GM18907 (cell line): ENCODE measurements around the gene ITM2C.

Experiments used
- ATAC-seq: cut with Tn5 transposase; IDR thresholded peaks from one replicate; pipeline ENCODE4 v1.9.1; 2021; ENCODE audit warnings: mild to moderate bottlenecking, moderate library complexity; ENCODE audit not compliant: unreplicated experiment

ITM2C gene

DNA sequence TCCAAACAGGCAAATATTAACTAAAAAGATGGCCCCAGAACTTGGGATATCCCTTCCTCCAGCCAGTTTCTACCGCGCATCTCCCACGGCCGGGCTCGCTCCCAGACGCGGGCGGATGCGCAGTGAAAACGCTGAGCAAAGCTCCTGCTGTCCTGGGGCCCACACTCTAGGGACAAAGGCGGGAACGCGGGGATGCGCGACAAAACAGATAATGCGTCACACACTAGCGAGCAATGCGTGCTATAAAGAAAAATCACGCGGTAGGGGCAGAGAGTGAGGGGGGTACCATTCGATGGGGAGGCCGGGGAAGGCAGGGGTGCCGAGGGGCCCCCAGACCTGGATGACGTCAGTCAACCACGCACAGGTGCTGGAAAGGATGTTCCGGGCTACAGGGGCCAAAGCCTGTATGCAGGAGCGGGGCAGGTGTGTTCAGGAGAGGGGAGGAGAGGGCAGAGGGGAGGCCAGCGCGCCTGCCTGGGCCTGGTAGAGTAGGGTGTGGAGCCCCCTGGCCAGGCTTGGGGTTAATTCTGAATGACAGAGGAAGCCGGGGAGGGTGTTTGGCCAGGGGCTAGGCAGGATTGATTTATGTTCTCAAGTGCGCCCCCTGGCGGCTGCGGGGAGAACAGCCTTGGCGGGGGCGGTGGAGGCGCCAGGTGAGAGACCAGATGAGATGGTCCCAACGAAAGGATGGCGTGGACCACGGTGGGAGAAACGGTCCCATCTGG is 14.9 kb upstream of the ITM2C start:
- no peak for ATAC-seq

DNA sequence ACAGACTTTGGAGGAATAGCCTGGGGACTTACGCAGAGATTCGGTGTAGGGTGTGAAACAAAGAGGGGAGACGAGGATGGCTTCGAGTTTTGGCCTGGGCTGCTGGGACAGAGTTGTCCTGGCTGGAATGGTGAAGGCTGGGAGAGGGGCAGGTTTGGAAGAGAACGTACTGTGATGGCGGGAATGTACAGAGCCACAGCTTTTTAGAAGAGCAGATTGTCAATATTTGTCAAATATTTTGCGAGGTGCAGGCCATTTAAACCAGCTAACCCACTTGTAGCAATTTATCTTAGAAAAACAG is 14.4 kb upstream of the ITM2C start:
- ATAC-seq, result no peak

DNA sequence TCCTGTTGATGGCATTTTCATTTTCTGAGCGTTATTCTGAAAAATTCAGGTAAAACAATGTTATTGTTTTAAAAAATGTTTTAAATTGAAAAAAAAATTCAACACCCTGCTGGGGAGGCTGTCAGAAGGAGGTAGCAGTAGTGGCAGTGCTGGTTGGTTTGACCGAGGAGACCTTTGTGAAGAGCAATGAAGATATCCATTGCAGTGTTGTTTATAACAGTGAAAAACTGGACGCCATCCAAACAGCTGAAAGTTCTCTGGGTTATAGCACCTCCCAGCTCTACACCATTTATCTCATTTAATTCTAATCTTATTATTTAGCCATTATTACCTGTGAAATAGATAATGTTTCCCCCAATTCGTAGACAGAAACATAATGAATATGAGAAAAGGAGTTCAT is 12.6 kb upstream of the ITM2C start:
- no peak for ATAC-seq

DNA sequence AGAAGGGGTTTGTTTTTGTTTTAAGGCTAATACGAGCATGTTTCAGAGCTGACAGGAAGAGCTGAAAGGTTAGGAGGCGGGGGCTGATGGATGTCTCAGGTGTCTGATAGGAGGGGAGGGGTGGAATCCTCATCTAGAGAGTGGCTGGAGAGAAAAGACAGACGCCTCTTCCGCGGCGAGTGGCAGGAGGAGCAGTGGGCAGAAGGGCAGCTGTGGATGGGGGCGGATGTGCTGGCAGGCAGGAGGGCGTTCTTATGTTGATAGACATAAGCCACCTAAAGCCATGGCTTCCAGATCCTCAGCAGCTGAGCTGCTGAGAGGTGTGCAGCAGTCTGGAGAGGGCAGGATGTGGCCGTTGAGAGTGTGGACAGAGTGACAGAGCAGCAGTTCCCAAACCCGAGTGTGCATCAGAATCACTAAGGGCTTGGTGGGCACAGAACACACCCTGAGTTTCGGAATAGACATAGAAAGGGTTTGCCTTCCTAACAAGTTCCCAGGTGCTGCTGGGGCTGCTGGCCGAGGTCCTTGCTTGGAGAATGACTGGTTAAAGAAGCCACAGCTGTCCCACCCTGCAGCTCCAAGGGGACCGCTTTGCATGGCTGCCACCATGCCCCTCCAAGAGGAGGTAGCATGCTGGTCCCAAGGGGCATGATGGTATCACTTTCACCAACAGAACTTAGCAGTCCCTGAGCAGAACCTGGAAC is 3.0 kb upstream of the ITM2C start:
- no peak for ATAC-seq

DNA sequence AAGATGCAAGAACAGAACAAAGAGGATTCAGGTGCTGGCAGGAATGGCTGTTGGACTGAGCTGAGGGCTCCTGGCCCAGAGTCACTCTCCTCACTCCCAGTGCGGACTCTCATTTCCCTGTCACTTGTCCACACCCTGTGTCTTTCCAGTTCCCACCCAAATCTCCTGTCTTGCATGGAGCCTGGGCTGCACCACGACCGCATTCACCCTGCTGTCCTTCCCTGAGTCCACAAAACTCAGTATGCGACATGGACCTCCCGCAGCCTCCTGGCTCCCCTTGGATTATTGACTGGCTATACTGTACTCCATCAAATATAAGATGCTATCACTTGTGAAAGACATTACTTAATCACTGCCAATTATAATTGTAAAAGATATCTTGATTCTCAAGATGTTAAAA is 2.5 kb upstream of the ITM2C start:
- ATAC-seq, result no peak

DNA sequence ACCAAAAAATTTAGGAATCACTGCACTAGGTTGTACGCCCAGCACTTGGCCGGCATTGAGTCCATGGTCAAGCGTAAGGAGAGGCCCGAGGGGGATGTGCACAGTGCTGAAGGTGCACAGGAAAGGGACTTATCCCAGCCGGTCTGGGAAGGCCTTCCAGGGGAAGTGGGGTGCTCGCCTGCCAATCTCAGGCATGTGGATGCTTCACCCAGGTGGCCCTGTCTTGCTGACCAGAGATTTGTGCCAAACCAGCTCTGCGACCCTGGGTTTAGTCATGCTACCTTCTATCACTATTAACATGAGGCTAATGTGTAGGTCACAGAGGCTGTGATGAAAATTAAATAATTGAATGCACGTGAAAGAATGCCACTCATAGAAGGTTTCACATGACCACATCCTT is 1.7 kb upstream of the ITM2C start:
- no peak for ATAC-seq

DNA sequence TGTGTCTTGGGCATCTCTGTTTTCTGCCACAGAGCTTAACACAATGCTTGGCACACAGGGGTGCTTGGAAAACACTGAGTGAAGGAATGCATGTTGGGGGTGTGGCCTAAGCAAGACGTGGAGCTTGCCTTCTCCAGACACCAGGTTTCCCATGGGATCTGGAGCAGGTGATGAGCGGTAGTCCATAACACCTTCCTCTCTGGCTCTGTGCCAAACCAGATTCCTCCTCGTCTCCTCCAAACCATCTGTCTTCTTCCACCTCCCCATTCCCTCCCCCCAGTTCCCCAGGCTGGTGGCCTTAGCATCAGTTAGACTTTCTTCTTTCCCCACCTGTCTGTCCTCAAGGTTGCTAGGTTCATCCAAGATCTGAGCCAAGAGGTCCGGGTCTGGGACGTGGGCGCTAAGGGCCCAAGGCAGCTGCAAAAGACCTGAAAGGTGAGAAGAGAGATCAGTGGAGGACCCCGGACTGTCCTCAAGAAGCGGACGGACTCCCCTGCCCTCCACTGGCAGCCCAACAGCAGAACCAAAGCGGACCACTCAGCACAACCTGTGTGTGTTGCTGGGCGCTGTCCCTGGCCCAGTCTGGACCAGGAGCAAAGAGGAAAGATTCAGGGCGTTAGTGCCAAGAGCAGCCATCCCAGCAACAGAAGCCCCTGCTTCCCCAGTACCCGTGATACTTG is 1.2 kb upstream of the ITM2C start:
- no peak for ATAC-seq

DNA sequence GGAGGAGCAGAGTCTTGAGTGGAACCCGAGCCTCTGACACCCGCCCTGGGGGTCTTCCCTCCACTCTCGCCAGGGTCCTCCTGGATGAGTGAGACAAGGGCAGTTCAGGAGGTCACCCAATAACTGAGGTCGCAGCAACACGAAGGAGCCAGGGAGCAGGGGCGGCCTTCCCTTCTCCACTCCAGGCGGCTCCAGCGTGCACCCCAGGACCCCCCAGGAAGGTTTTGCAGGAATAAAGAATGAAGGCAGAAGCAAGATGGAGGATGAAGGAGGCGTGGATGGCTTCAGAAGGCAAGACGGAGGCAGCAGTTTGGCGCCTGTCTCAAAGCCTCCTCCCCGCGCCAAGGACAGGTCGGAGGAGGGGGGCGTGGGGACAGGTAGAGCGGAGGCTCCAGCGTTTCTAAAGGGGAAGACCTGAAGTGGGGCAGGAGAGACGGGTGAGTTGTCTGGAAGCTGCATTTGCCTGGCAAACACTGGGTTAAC is 579 bp upstream of the ITM2C start:
- no peak for ATAC-seq

DNA sequence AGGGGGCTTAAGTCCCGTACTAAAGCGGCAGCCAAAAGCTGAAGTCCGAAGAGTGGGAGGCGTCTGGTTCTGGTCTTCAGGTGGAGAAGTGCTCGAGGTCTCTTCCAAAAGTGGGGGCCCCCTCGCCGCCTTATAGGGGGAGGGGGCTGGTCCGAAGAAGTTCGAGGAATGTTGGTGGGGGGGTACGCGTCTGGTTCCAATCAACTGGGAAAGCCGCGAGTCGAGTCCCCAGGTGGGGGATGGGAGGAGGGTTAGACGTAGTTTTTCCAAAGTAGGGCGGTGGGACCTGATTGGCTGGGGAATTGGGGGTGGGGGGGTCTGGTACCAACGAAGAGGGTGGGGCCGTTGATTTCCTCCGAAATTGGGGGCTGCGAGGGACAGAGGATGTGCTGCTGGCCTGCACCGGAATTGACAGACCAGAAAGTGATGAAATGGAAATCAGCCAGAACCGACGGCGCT is 594 bp downstream of the ITM2C start:
- ATAC-seq, result no peak

GRCh38 chr2:230865766-230866755 is 1.3 kb downstream of the ITM2C start:
- ATAC-seq, result no peak

DNA sequence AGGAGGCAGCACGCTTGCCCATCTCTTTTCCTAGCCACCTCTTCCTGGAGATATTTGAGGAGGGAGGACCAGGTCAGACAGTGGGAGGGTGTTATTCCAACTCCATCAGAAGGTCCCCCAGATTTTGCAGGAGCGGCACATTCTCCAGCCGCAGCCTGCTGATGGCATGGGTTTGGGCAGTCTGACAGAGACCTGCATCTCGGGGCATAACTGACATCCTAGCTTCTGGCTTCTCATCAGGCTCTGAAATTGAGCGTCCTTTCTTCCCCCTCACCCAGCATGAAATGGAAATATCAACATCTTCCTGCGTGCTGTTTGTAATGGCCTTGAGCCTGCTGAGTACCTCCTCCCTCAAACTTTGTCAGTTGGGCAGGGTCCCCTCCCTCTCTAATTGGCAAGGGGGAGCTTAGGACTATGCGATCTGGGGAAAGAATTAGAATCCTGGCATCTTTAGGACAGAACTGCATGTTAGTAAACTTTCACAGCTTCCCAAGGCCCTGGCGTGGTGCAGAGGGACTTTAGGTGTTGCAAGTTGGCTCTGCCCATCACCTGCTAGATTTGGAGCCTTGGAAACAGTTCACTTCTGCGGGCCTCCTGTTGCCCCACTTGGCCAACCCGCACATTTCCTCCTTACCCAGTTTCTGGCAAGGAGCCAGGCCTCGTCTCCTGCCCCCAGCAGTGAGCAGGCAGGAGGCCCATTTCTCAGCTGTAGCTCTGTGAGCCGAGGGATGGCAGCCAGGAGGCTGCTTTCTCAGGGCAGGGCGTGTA is 2.2 kb downstream of the ITM2C start:
- ATAC-seq, result no peak

DNA sequence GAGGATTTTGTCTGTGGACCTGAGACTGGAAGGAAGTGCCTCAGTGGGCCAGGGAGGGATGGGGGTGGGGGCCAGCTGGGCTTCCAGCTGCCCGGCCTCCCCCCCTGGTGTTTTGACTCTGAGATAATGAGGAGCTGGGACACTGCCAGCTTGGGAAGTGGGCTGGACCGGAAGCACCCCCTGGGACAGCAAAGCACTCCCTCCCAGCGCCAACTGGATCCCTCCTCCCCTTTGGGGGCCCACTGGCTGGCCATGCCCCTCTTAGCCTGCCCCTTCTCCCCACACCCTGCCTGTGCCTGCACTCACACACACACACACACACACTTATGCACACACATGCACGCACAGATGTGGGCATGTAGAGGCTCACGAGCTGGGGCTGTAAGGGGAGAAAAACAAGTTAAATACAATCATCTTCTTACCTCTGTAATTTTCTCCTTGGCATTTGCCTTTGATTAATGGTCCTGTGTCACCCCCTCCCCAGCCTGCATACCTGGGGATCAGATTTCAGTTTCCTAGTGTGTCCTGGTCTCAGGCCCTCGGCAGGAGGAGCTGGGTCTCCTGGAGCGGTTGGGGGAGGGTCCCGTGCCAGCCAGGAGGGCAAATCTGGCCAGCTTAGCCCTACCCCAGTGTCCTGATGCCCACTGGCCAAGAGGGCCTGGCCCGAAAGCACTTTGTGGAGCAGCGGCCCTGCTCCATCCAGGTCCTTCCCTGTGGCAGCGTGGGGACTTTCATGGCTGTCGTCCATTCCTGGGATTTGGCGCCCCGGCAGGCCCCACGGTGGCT is 3.6 kb downstream of the ITM2C start:
- no peak for ATAC-seq

- no peak for ATAC-seq
Measured at GRCh38 chr2:230868947-230869913, 4.5 kb downstream of the ITM2C start.

- no peak for ATAC-seq
Measured at GRCh38 chr2:230869914-230870543, 5.3 kb downstream of the ITM2C start.

DNA sequence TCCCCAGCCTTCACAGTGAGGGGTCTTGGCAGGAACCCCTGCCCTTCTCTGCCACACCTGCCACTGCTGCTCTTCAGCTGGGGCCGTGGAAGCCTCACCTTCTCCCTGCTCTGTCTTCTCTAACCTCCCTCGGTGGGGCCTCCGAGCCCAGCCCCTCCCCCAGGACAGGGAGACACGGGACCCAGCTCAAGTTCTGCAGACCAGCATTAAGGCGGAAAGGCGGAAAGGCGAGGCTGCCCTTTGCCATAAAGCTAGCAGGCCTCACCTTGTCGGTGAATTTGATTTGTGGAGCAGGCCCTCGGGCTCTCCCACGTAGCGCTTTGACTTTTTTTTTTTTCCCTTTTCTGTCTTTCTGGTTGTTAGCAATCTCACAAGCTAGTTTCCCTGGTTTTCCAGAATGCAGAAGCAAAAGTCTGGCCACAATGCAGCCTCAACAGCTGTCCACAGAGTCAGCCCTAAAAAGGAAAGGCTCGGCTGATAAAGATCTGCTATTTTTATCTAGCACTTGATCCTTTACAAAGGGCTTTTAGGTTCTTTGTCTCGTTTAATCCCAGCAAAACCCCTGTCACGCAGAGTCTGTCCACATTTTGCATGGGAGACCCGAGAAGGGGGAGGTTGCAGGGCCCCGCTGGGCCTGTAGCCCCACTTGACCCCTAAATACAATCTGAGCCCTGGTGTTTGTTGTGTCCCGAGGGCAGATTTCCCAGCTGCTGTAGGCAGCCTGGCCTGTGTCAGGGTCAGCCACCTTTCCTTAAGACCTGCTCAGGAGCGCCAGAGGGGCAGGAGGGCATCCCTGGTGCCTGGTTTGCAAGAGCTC is 6.0 kb downstream of the ITM2C start:
- no peak for ATAC-seq

- ATAC-seq, result no peak
Measured at GRCh38 chr2:230871361-230872150, 6.8 kb downstream of the ITM2C start.
